ENCODE results near the gene MYO3A. TPM values are rescaled to one million over a fixed set of nuclear protein-coding genes. Genes with fewer than 3 reads are reported as not detected.

MYO3A gene
- total and polyA plus RNA-seq, 4 donors = 0.33 TPM; not detected in 2

GRCh38 chr10:26211781-26212444, 277.9 kb downstream of the MYO3A start:
- Histone ChIP-seq H3K27ac (ENCODE audit: low read depth in 1 of 2, low read length in 2 of 2) (no peak overlapping the region), H3K27me3 (ENCODE audit: control insufficient read depth in 4 of 4, insufficient read depth in 4 of 4, low read length in 3 of 4) (peaks cover 5 to 36% (median 14%) of the 10 kb centered on the region in 4 donors), H3K4me1 (ENCODE audit: control insufficient read depth in 4 of 4, insufficient read depth in 4 of 4, low read length in 3 of 4) (peaks cover 6 to 21% (median 15%) of the 10 kb centered on the region in 4 donors), H3K4me3 (ENCODE audit: low read depth in 1 of 3, low read length in 3 of 3) (no peak overlapping the region), H3K36me3 (ENCODE audit: control insufficient read depth in 4 of 4, insufficient read depth in 3 of 4, low read depth in 1 of 4, low read length in 3 of 4) (peaks cover 0 to 2% (median 0%) of the 10 kb centered on the region in 4 donors), H3K9me3 (ENCODE audit: control insufficient read depth in 4 of 4, low read length in 3 of 4) (peaks cover 0 to 1% (median 0%) of the 10 kb centered on the region in 4 donors), H3K9ac (ENCODE audit: low read depth in 1 of 2, low read length in 2 of 2) (no peak overlapping the region)
- TF ChIP-seq TAF1 (conservative IDR thresholded peaks at IDR 0.05) (no peak), ATF3 (IDR thresholded peaks at IDR 0.05) (no peak), RXRA (IDR thresholded peaks at IDR 0.05) (no peak), REST (IDR thresholded peaks at IDR 0.05) (no peak), YY1 (IDR thresholded peaks at IDR 0.05) (no peak), GABPA (IDR thresholded peaks at IDR 0.05 in 1 of 2, conservative IDR thresholded peaks at IDR 0.05 in 1 of 2) (no peak), HNF4A (conservative IDR thresholded peaks at IDR 0.05) (no peak), SP1 (IDR thresholded peaks at IDR 0.05) (no peak), EGR1 (IDR thresholded peaks at IDR 0.05; ENCODE audit: low read depth in 2 of 2) (no peak), RAD21 (IDR thresholded peaks at IDR 0.05) (no peak), FOXA1 (IDR thresholded peaks at IDR 0.05) (no peak), HNF4G (IDR thresholded peaks at IDR 0.05) (no peak)
- TF ChIP-seq, protein P1, sequence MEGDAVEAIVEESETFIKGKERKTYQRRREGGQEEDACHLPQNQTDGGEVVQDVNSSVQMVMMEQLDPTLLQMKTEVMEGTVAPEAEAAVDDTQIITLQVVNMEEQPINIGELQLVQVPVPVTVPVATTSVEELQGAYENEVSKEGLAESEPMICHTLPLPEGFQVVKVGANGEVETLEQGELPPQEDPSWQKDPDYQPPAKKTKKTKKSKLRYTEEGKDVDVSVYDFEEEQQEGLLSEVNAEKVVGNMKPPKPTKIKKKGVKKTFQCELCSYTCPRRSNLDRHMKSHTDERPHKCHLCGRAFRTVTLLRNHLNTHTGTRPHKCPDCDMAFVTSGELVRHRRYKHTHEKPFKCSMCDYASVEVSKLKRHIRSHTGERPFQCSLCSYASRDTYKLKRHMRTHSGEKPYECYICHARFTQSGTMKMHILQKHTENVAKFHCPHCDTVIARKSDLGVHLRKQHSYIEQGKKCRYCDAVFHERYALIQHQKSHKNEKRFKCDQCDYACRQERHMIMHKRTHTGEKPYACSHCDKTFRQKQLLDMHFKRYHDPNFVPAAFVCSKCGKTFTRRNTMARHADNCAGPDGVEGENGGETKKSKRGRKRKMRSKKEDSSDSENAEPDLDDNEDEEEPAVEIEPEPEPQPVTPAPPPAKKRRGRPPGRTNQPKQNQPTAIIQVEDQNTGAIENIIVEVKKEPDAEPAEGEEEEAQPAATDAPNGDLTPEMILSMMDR (IDR thresholded peaks at IDR 0.05; ENCODE audit: low read depth, low read length, missing input control) = no peak
- TF ChIP-seq, protein P2, sequence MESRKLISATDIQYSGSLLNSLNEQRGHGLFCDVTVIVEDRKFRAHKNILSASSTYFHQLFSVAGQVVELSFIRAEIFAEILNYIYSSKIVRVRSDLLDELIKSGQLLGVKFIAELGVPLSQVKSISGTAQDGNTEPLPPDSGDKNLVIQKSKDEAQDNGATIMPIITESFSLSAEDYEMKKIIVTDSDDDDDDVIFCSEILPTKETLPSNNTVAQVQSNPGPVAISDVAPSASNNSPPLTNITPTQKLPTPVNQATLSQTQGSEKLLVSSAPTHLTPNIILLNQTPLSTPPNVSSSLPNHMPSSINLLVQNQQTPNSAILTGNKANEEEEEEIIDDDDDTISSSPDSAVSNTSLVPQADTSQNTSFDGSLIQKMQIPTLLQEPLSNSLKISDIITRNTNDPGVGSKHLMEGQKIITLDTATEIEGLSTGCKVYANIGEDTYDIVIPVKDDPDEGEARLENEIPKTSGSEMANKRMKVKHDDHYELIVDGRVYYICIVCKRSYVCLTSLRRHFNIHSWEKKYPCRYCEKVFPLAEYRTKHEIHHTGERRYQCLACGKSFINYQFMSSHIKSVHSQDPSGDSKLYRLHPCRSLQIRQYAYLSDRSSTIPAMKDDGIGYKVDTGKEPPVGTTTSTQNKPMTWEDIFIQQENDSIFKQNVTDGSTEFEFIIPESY (IDR thresholded peaks at IDR 0.05) = no peak
- no peak for DNase-seq (ENCODE audit: low spot score)
- WGBS = 7% methylated on average over 37 of the region's 37 CpGs

DNA sequence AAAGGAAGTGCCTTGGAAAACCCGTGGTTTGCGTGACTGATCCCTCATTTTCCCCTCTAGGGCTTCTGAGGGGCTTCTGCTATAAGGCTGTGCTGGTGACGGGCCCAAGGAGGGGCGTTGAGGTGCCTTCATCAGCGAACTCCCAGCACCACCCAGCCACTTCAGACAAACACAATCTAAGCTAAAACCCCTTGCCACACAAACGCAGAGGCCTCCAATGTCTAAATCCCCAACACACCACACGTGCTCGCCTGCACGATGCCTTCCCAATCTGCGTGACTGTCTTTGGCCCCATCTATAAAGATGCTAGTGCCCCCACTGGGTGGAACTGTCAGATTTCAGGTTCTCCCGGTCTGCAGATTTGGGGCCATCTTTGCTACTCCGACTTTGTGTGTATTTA, 278.5 kb downstream of the MYO3A start:
- WGBS = 7% methylated on average over 12 of the region's 12 CpGs
- no peak for DNase-seq (ENCODE audit: low spot score)
- peaks cover 6 to 25% (median 15%) of the 10 kb centered on the region in 4 donors for H3K4me1 ChIP-seq (ENCODE audit: control insufficient read depth in 4 of 4, insufficient read depth in 4 of 4, low read length in 3 of 4)

More for the DNA sequence above, 278.5 kb downstream of the MYO3A start:
- no peak overlapping the region for H3K27ac ChIP-seq (ENCODE audit: low read depth in 1 of 2, low read length in 2 of 2)
- no peak overlapping the region for H3K9ac ChIP-seq (ENCODE audit: low read depth in 1 of 2, low read length in 2 of 2)
- no peak overlapping the region for H3K4me3 ChIP-seq (ENCODE audit: low read depth in 1 of 3, low read length in 3 of 3)
- TF ChIP-seq RXRA (IDR thresholded peaks at IDR 0.05) = no peak
- no peak for TF ChIP-seq REST (IDR thresholded peaks at IDR 0.05)
- TF ChIP-seq HNF4G (IDR thresholded peaks at IDR 0.05) = no peak
- TF ChIP-seq TAF1 (conservative IDR thresholded peaks at IDR 0.05) = no peak
- TF ChIP-seq FOXA2 (IDR thresholded peaks at IDR 0.05) = no peak
- no peak for TF ChIP-seq EGR1 (IDR thresholded peaks at IDR 0.05; ENCODE audit: low read depth in 2 of 2)
- TF ChIP-seq, protein P2 (IDR thresholded peaks at IDR 0.05) = no peak
- H3K9me3 ChIP-seq (ENCODE audit: control insufficient read depth in 4 of 4, low read length in 3 of 4) = peaks cover 0 to 1% (median 0%) of the 10 kb centered on the region in 4 donors
- peaks cover 0 to 2% (median 0%) of the 10 kb centered on the region in 4 donors for H3K36me3 ChIP-seq (ENCODE audit: control insufficient read depth in 4 of 4, insufficient read depth in 3 of 4, low read depth in 1 of 4, low read length in 3 of 4)
- H3K27me3 ChIP-seq (ENCODE audit: control insufficient read depth in 4 of 4, insufficient read depth in 4 of 4, low read length in 3 of 4) = peaks cover 5 to 36% (median 14%) of the 10 kb centered on the region in 4 donors

Measured in liver (tissue), 9 donors.